Neural progenitor cell (in vitro differentiated cells): ENCODE data around the gene ACBD3.

ENCODE experiments used
- CTCF ChIP-seq: fragments of 200-600 bp; sonication (generic); IDR thresholded peaks from 2 replicates; pipeline ENCODE4 v1.5.1; 2017; ENCODE audit warnings: antibody characterized with exemption, mild to moderate bottlenecking
- EZH2 ChIP-seq: fragments of 200-600 bp; sonication (generic); IDR thresholded peaks from 2 replicates; pipeline ENCODE4 v1.6.1; 2017; ENCODE audit warnings: antibody characterized with exemption, mild to moderate bottlenecking, moderate library complexity

GRCh38 chr1:226112626-226113025 is 73.9 kb downstream of the ACBD3 start:
- no peak for TF ChIP-seq CTCF
- TF ChIP-seq EZH2 = no peak
